ENCODE measurements around the gene ATP2B3.

DNA sequence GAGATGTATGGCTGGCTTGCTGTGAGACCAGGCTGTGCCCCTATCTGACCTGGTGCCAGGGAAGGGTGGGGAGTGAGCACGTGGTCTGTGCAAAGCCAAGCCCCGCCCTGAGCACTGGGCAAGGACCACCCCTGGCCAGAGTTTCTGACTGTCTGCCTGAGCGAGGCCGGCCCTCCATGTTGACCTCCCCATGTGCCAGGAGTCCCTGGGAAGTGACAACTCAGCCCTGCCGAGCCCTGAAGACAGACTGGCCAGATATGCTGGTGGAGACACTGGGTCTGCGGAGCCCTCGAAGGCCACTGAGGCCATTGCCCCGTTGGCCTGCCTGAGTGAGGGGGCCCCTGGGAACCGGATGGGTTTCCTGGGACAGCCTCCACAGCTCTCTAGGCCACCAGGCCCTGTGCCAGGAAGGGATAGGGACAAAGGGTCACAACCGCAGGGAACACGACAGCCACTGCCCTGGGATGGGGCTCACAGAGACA, 29.8 kb upstream of the ATP2B3 start:
- TF ChIP-seq SP2 (IDR thresholded peaks at IDR 0.05; ENCODE audit: extremely low read depth, low read depth, low read length, poor library complexity, severe bottlenecking) (no peak), POLR2AphosphoS5 (IDR thresholded peaks at IDR 0.05; ENCODE audit: control insufficient read depth, insufficient read depth, low read depth, low read length) (no peak), NR4A1 (CRISPR knock-in tag; IDR thresholded peaks at IDR 0.05) (no peak), NR4A1 (tag; IDR thresholded peaks at IDR 0.05) (no peak), POLR2AphosphoS2 (IDR thresholded peaks at IDR 0.05; ENCODE audit: low read length) (no peak), FOXK2 (conservative IDR thresholded peaks at IDR 0.05 in 1 of 2, IDR thresholded peaks at IDR 0.05 in 1 of 2; ENCODE audit: low read depth in 2 of 2) (no peak), TBL1XR1 (IDR thresholded peaks at IDR 0.05; ENCODE audit: low read length in 2 of 2) (no peak), KLF16 (IDR thresholded peaks at IDR 0.05) (no peak), EHMT2 (IDR thresholded peaks at IDR 0.05) (no peak), EZH2 (IDR thresholded peaks at IDR 0.05; ENCODE audit: borderline replicate concordance, low read depth, low read length) (no peak)

Measured in K562 (cell line).